HCT116 (cell line): ENCODE measurements around the gene DIP2C. TPM values are rescaled to one million over a fixed set of nuclear protein-coding genes. Genes with fewer than 3 reads are reported as not detected.

ENCODE experiments used
- ATAC-seq: fragments of 200-7000 bp; cut with Tn5 transposase; 2 replicates; pipeline ENCODE4 v1.9.1; 2020; ENCODE audit warnings: mild to moderate bottlenecking, moderate library complexity
- BruUV-seq: library from RNA; stranded (reverse); fragments of 400-500 nt; replicated peaks from 2 replicates; lab custom pipeline; 2021; lab: Mats Ljungman, UMichigan
- CTCF ChIA-PET: fragments of 300-600 bp; sonication (Branson Sonifier 250); formaldehyde crosslinking; loops from one replicate; lab custom pipeline; 2021; ENCODE audit warnings: antibody characterized with exemption; lab: Charles Lee
- POLR2A ChIA-PET: fragments of 300-600, 350-600 bp; sonication (Branson Sonifier 250); formaldehyde crosslinking; loops from one replicate; lab custom pipeline; 2021; ENCODE audit warnings: antibody characterized with exemption; lab: Charles Lee
- RAD21 ChIA-PET, 2 experiments: fragments of 300-600 bp; sonication (Branson Sonifier 250); formaldehyde crosslinking; loops; one replicate each; lab custom pipeline; 2023; ENCODE audit warnings: low total read pairs in 2 of 2; ENCODE audit not compliant: uncharacterized antibody in 2 of 2, unreplicated experiment in 2 of 2, low non-redundant PET in 1 of 2; lab: Charles Lee
- DNase-seq: peaks from one replicate; pipeline ENCODE4 v3.0.0-alpha.2; 2010; ENCODE audit warnings: low read depth, low spot score
- H2AFZ ChIP-seq: fragments of 200-600 bp; shearing (Covaris generic), sonication (generic); 2 replicates; pipeline ENCODE4 v1.6.1; 2017; ENCODE audit warnings: low read depth, mixed run types, mixed read lengths, antibody characterized with exemption, low read length; ENCODE audit not compliant: poor library complexity, severe bottlenecking
- H3K27ac ChIP-seq: 2 replicates; pipeline ENCODE4 v1.5.1; 2012; ENCODE audit warnings: low read depth, low read length
- H3K27me3 ChIP-seq: fragments of 200-600 bp; sonication (generic); 2 replicates; pipeline ENCODE4 v1.6.1; 2016; ENCODE audit warnings: mixed run types, low read length, mixed read lengths; ENCODE audit not compliant: insufficient read depth
- H3K36me3 ChIP-seq, 2 experiments: fragments of 200-500 bp in 1 of 2; fragments of 200-600 bp in 1 of 2; sonication (Bioruptor generic) in 1 of 2; sonication (generic) in 1 of 2; 2 replicates each; pipeline versions ENCODE4 v1.5.1 to v1.6.1; 2014 to 2016; ENCODE audit warnings: low read length in 2 of 2, inconsistent platforms in 1 of 2, mixed read lengths in 1 of 2, mixed run types in 1 of 2; ENCODE audit not compliant: insufficient read depth in 2 of 2, control insufficient read depth in 1 of 2
- H3K4me1 ChIP-seq, 2 experiments: fragments of 200-600 bp in 1 of 2; sonication (generic) in 1 of 2; 2 replicates each; pipeline versions ENCODE4 v1.5.1 to v1.6.1; 2012 to 2017; ENCODE audit warnings: low read length in 2 of 2, inconsistent platforms in 1 of 2, mild to moderate bottlenecking in 1 of 2, mixed read lengths in 1 of 2, mixed run types in 1 of 2, moderate library complexity in 1 of 2; ENCODE audit not compliant: insufficient read depth in 2 of 2, control insufficient read depth in 1 of 2
- H3K4me2 ChIP-seq: fragments of 200-600 bp; sonication (generic); 2 replicates; pipeline ENCODE4 v1.6.1; 2017; ENCODE audit warnings: mixed run types, low read length, mixed read lengths
- H3K4me3 ChIP-seq, 2 experiments: fragments of 200-600 bp in 1 of 2; sonication (generic) in 1 of 2; replicated peaks in 1 of 2; 2 replicates each; pipeline ENCODE4 v1.5.1; 2011 to 2016; ENCODE audit warnings: low read length in 2 of 2, control low read depth in 1 of 2, low read depth in 1 of 2, mild to moderate bottlenecking in 1 of 2, mixed read lengths in 1 of 2, mixed run types in 1 of 2
- H3K79me2 ChIP-seq: fragments of 200-600 bp; sonication (generic); 2 replicates; pipeline ENCODE4 v1.6.1; 2017; ENCODE audit warnings: mild to moderate bottlenecking, mixed run types, low read length, moderate library complexity, mixed read lengths; ENCODE audit not compliant: insufficient read depth
- H3K9ac ChIP-seq: fragments of 200-600 bp; sonication (generic); 2 replicates; pipeline ENCODE4 v1.6.1; 2016; ENCODE audit warnings: low read length, mixed read lengths
- H3K9me2 ChIP-seq: fragments of 200-600 bp; sonication (generic), shearing (Covaris generic); 2 replicates; pipeline ENCODE4 v1.6.1; 2017; ENCODE audit warnings: mixed run types, mild to moderate bottlenecking, moderate library complexity; ENCODE audit not compliant: insufficient read depth
- H3K9me3 ChIP-seq, 2 experiments: fragments of 200-500 bp in 1 of 2; fragments of 200-600 bp in 1 of 2; sonication (Bioruptor generic) in 1 of 2; sonication (generic) in 1 of 2; 2 replicates each; pipeline ENCODE4 v1.6.1; 2014 to 2017; ENCODE audit warnings: low read length in 2 of 2, mixed read lengths in 2 of 2, inconsistent platforms in 1 of 2, low read depth in 1 of 2, mild to moderate bottlenecking in 1 of 2, mixed run types in 1 of 2, moderate library complexity in 1 of 2; ENCODE audit not compliant: control insufficient read depth in 1 of 2, insufficient read depth in 1 of 2
- H4K20me1 ChIP-seq: fragments of 200-600 bp; sonication (generic), shearing (Covaris generic); 2 replicates; pipeline ENCODE4 v1.6.1; 2017; ENCODE audit warnings: mixed run types, mild to moderate bottlenecking, moderate library complexity; ENCODE audit not compliant: insufficient read depth
- CEBPB ChIP-seq: IDR thresholded peaks from 2 replicates; pipeline ENCODE4 v1.6.1; 2012; ENCODE audit warnings: low read depth
- EGR1 ChIP-seq: IDR thresholded peaks from 2 replicates; pipeline ENCODE4 v1.6.1; 2012; ENCODE audit warnings: low read depth
- EZH2phosphoT487 ChIP-seq: fragments of 200-600 bp; IDR thresholded peaks from 2 replicates; pipeline ENCODE4 v1.6.1; 2018; ENCODE audit warnings: antibody characterized with exemption, borderline replicate concordance
- FOSL1 ChIP-seq: IDR thresholded peaks from 2 replicates; pipeline ENCODE4 v1.6.1; 2012; ENCODE audit warnings: low read depth
- JUND ChIP-seq: IDR thresholded peaks from 2 replicates; pipeline ENCODE4 v1.6.1; 2012
- RAD21 ChIP-seq: IDR thresholded peaks from 2 replicates; pipeline ENCODE4 v1.6.1; 2012; ENCODE audit warnings: low read depth, mild to moderate bottlenecking
- SIN3A ChIP-seq: IDR thresholded peaks from 2 replicates; pipeline ENCODE4 v1.6.1; 2012; ENCODE audit warnings: low read depth
- SP1 ChIP-seq: IDR thresholded peaks from 2 replicates; pipeline ENCODE4 v1.6.1; 2012; ENCODE audit warnings: low read depth
- SRF ChIP-seq: IDR thresholded peaks from 2 replicates; pipeline ENCODE4 v1.6.1; 2012; ENCODE audit warnings: low read depth
- ZFX ChIP-seq: fragments of 450-650 bp; IDR thresholded peaks from 2 replicates; pipeline ENCODE4 v1.6.1; 2017
- ZNF274 ChIP-seq: fragments of 200-500 bp; sonication (Bioruptor generic); IDR thresholded peaks from 2 replicates; pipeline ENCODE4 v1.6.1; 2014; ENCODE audit warnings: mild to moderate bottlenecking, low read depth, low read length, inconsistent platforms
- intact Hi-C: fragments of 100-400 bp; cut with micrococcal nuclease; formaldehyde crosslinking; loops from 2 replicates; pipeline ENCODE4 v1.10.0; 2022
- total RNA-seq: library from RNA; stranded (reverse); gene quantifications from one replicate; pipeline ENCODE4 v1.2.1, GENCODE V29; 2021; ENCODE audit not compliant: unreplicated experiment
- TF ChIP-seq, protein P1 (sequence below): IDR thresholded peaks from 2 replicates; pipeline ENCODE4 v1.6.1; 2012
- TF ChIP-seq, protein P2 (sequence below), 3 experiments: fragments of 200-600 bp in 1 of 3; sonication (generic) in 1 of 3; IDR thresholded peaks in 2 of 3; conservative IDR thresholded peaks in 1 of 3; 2 replicates each; pipeline ENCODE4 v1.5.1; 2012 to 2017; ENCODE audit warnings: low read depth in 2 of 3, low read length in 2 of 3, antibody characterized with exemption in 1 of 3, borderline replicate concordance in 1 of 3, control low read depth in 1 of 3, mild to moderate bottlenecking in 1 of 3, mixed read lengths in 1 of 3, mixed run types in 1 of 3, moderate library complexity in 1 of 3; ENCODE audit not compliant: insufficient read depth in 1 of 3
- TF ChIP-seq, protein P3 (sequence below): IDR thresholded peaks from 2 replicates; pipeline ENCODE4 v1.6.1; 2012
- TF ChIP-seq, protein P4 (sequence below): IDR thresholded peaks from 2 replicates; pipeline ENCODE4 v1.6.1; 2011; ENCODE audit warnings: mild to moderate bottlenecking, low read length, moderate library complexity; ENCODE audit not compliant: insufficient replicate concordance; ENCODE audit errors: extremely low read depth

The DIP2C gene
- total RNA-seq, 1 experiment from 2014 or later, result 15.4 TPM

DNA sequence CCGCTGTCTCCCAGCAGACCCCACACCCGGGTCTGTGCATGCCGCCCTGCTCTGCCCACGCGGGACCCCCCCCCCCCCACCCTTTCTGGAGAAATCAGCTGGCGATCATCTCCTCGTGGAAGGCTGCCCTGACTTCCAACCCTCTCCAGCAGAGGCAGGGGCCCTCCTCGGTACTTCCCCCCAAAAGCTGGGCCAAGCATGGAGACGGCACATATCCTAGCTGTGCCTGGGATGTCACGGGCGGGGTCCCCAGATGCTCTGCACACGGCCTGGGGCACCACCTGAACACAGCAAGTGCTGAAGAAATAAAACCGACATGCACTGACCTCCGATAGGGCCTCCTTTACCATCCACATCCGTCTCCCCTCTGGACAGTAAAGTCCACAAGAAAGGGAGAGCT, 96.0 kb downstream of the DIP2C start:
- DNase-seq (no peak), ATAC-seq (no peak)
- Histone ChIP-seq H3K9ac (no peak overlapping the region), H3K4me2 (no peak overlapping the region), H3K4me1 (peaks cover 2 to 5% of the 10 kb centered on the region in 2 experiments; a peak in 3 of 4 replicates), H3K9me2 (no peaks in the 10 kb centered on the region), H2AFZ (no peak overlapping the region), H3K79me2 (peaks cover 3% of the 10 kb centered on the region; the same call in 1 of the 2 replicates), H3K4me3 (no peak overlapping the region), H3K9me3 (no peaks in the 10 kb centered on the region), H3K27me3 (no peaks in the 10 kb centered on the region), H3K36me3 (no peaks in the 10 kb centered on the region), H3K27ac (no peak overlapping the region), H4K20me1 (no peaks in the 10 kb centered on the region)
- intact Hi-C loops, result no loop called here
- RAD21 ChIA-PET, result no interaction called here
- CTCF ChIA-PET, result no interaction called here
- TF ChIP-seq RAD21 (no peak), JUND (no peak), SIN3A (no peak), ZNF274 (no peak), FOSL1 (no peak), CEBPB (no peak), SP1 (no peak), ZFX (no peak), EGR1 (no peak), SRF (no peak), EZH2phosphoT487 (no peak)
- TF ChIP-seq, protein P1, sequence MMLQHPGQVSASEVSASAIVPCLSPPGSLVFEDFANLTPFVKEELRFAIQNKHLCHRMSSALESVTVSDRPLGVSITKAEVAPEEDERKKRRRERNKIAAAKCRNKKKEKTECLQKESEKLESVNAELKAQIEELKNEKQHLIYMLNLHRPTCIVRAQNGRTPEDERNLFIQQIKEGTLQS, result no peak
- TF ChIP-seq, protein P2, sequence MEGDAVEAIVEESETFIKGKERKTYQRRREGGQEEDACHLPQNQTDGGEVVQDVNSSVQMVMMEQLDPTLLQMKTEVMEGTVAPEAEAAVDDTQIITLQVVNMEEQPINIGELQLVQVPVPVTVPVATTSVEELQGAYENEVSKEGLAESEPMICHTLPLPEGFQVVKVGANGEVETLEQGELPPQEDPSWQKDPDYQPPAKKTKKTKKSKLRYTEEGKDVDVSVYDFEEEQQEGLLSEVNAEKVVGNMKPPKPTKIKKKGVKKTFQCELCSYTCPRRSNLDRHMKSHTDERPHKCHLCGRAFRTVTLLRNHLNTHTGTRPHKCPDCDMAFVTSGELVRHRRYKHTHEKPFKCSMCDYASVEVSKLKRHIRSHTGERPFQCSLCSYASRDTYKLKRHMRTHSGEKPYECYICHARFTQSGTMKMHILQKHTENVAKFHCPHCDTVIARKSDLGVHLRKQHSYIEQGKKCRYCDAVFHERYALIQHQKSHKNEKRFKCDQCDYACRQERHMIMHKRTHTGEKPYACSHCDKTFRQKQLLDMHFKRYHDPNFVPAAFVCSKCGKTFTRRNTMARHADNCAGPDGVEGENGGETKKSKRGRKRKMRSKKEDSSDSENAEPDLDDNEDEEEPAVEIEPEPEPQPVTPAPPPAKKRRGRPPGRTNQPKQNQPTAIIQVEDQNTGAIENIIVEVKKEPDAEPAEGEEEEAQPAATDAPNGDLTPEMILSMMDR (IDR thresholded peaks at IDR 0.05 in 2 of 3, conservative IDR thresholded peaks at IDR 0.05 in 1 of 3; ENCODE audit: borderline replicate concordance in 1 of 3, insufficient read depth in 1 of 3, low read depth in 2 of 3, low read length in 2 of 3), result no peak
- TF ChIP-seq, protein P3, sequence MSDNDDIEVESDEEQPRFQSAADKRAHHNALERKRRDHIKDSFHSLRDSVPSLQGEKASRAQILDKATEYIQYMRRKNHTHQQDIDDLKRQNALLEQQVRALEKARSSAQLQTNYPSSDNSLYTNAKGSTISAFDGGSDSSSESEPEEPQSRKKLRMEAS, result no peak
- TF ChIP-seq, protein P4, sequence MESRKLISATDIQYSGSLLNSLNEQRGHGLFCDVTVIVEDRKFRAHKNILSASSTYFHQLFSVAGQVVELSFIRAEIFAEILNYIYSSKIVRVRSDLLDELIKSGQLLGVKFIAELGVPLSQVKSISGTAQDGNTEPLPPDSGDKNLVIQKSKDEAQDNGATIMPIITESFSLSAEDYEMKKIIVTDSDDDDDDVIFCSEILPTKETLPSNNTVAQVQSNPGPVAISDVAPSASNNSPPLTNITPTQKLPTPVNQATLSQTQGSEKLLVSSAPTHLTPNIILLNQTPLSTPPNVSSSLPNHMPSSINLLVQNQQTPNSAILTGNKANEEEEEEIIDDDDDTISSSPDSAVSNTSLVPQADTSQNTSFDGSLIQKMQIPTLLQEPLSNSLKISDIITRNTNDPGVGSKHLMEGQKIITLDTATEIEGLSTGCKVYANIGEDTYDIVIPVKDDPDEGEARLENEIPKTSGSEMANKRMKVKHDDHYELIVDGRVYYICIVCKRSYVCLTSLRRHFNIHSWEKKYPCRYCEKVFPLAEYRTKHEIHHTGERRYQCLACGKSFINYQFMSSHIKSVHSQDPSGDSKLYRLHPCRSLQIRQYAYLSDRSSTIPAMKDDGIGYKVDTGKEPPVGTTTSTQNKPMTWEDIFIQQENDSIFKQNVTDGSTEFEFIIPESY, result no peak
- POLR2A ChIA-PET, result no interaction called here
- BruUV-seq, result no TSS peak
